H1 (cell line): Measurements from ENCODE around the gene ZBTB2. TPM values are rescaled to one million over a fixed set of nuclear protein-coding genes. Genes with fewer than 3 reads are reported as not detected.

Experiments
- ATF2 ChIP-seq: IDR thresholded peaks from 2 replicates; pipeline ENCODE4 v1.6.1; 2012; ENCODE audit warnings: low read length, inconsistent platforms
- CHD7 ChIP-seq: fragments of 300-600 bp; sonication (generic); IDR thresholded peaks from 2 replicates; pipeline ENCODE4 v1.7.1; 2012; ENCODE audit warnings: low read length, moderate library complexity, mild to moderate bottlenecking, inconsistent platforms; ENCODE audit not compliant: insufficient replicate concordance
- E2F6 ChIP-seq: IDR thresholded peaks from 2 replicates; pipeline ENCODE4 v1.6.1; 2012; ENCODE audit warnings: inconsistent platforms
- RBBP5 ChIP-seq: IDR thresholded peaks from 2 replicates; pipeline ENCODE4 v1.7.1; 2012; ENCODE audit warnings: low read depth, mild to moderate bottlenecking, inconsistent platforms, low read length, moderate library complexity, borderline replicate concordance
- SIX5 ChIP-seq: IDR thresholded peaks from 2 replicates; pipeline ENCODE4 v1.6.1; 2011; ENCODE audit warnings: mild to moderate bottlenecking, low read depth, low read length
- SUZ12 ChIP-seq: fragments of 200-600 bp; sonication (generic); IDR thresholded peaks from 2 replicates; pipeline ENCODE4 v1.6.1; 2012; ENCODE audit warnings: mild to moderate bottlenecking, inconsistent platforms, low read length, moderate library complexity, mixed read lengths
- polyA plus RNA-seq, 7 experiments: library from polyadenylated mRNA; depleted of rRNA in 3 of 7; stranded (reverse) in 5 of 7; unstranded in 2 of 7; fragments of >200 nt in 5 of 7; fragments of 200-250 nt in 2 of 7; gene quantifications; 1 replicate in 5 of 7; 2 replicates in 1 of 7; 4 replicates in 1 of 7; pipeline versions ENCODE4 v1.2.1 to v1.2.3, GENCODE V29; 2011 to 2013; ENCODE audit warnings: missing spikeins in 2 of 7, mixed read lengths in 2 of 7
- total RNA-seq: library from RNA; stranded (reverse); fragmentation: NEBNext Ultra II Directional; extraction: Animal tissue kit (Norgen Biotek cat#: 25700); gene quantifications from 2 replicates; pipeline ENCODE4 v1.2.1, GENCODE V29; 2021

Gene ZBTB2
- total and polyA plus RNA-seq, 2 of the 8 experiments (the other 6 are each of a cell fraction or from before 2014, with no cell fraction given), result 16.1 to 23.7 TPM

- TF ChIP-seq RBBP5 (no peak), SUZ12 (no peak), ATF2 (no peak), SIX5 (no peak), E2F6 (no peak), CHD7 (no peak)
These were observed 51.0 kb downstream of the ZBTB2 start (continued) for GRCh38 chr6:151340219-151340978.
